GM12801 (cell line): ENCODE results near the gene ECD.

Experiments
- CTCF ChIP-seq: IDR thresholded peaks from one replicate; pipeline ENCODE4 v1.5.1; 2011; ENCODE audit warnings: control low read depth; ENCODE audit not compliant: insufficient read length; ENCODE audit errors: extremely low read depth

The ECD gene

DNA sequence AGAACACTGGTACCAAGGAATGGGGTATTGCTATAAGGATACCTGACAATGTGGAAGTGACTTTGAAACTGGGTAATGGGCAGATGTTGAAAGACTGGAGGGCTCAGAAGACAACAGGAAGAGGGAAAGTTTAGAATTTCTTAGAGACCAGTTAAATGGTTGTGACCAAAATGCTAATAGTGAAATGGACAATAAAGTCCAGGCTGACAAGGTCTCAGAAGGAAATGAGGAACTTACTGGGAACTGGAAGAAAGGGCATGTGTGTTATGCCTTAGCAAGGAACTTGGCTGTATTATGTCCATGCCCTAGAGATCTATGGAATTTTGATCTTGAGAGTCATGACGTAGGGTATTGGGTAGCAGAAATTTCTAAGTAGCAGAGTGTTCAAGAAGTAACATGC, 38.1 kb upstream of the ECD start:
- no peak for TF ChIP-seq CTCF

DNA sequence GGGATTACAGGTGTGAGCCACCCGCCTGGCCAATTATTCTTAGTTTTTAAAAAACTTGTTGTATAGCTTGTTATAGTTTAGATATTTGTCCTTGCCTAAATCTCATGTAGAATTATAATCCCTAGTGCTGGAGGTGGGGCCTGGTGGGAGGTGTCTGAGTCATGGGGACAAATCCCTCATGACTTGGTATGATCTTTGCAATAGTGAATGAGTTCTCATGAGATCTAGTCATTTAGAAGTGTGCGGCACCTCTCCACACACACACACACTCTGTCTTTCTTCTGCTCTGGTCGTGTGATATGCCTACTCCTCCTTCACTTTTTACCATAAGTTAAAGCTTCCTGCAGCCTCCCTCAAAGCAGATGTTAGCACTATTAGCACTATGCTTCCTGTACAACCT, 37.3 kb upstream of the ECD start:
- TF ChIP-seq CTCF, result no peak

GRCh38 chr10:73190188-73190587, 22.4 kb upstream of the ECD start:
- TF ChIP-seq CTCF, result no peak

GRCh38 chr10:73186266-73186665, 18.5 kb upstream of the ECD start:
- TF ChIP-seq CTCF, result no peak

DNA sequence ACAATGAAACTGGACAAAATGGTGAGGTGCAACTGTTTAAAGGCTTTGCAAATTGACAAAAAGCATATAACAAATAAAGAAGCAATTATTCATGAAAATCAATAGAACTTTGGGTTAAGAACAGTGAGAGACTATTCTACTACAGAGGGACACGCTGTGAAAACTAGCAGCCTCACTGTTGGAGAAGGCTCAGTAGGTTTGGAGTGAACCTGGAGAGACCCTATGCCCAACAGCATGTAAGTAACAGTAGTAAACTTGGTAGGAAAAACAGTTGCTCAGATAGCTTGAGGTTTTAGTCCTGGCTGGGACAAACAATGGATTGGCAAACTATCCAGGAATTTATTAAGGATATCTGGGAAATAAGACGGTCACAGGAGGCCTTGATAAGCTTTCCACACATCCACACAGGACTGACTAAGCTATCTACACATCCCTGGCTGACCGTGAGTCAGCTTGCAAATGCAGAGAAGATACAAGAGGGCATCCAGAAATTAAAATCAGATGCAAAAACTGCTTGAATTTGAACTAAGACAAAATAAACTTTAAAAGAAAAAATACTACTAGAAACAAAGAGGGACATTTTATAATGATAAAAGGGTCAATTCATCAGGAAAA, 16.0 kb upstream of the ECD start:
- no peak for TF ChIP-seq CTCF

DNA sequence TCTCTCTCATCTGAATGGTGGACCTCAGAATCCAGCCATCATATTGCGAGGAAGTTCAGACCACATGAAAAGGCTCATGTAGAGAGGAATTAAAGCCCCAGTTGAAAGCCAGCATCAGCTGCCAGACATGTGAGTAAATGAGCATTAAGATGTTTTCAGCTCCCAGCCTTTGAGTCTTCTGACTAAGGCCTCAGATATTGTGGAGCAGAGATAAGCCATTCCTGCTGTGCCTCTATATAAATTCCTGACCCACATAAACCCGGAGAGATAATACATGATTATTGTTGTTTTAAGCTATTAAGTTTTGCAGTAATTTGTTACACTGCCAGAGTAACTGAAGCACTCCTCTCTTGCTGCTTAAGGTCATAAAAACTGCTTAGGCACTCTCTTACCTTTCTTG, 14.8 kb upstream of the ECD start:
- no peak for TF ChIP-seq CTCF

- no peak for TF ChIP-seq CTCF
These were observed 6.5 kb upstream of the ECD start for GRCh38 chr10:73174148-73174925.
